PC-3 (cell line): ENCODE results near the gene ZNF678. TPM values are rescaled to one million over a fixed set of nuclear protein-coding genes. Genes with fewer than 3 reads are reported as not detected.

Source experiments
- ATAC-seq: fragments of 200-7000 bp; cut with Tn5 transposase; 2 replicates; pipeline ENCODE4 v1.9.1; 2020; ENCODE audit warnings: mild to moderate bottlenecking, moderate library complexity
- BruUV-seq: library from RNA; stranded (reverse); fragments of 400-500 nt; replicated peaks from 2 replicates; lab custom pipeline; 2021; lab: Mats Ljungman, UMichigan
- CTCF ChIA-PET: fragments of 300-600 bp; sonication (Branson Sonifier 250); formaldehyde crosslinking; loops from one replicate; lab custom pipeline; 2022; ENCODE audit warnings: antibody characterized with exemption; lab: Charles Lee
- POLR2A ChIA-PET: fragments of 300-600 bp; sonication (Branson Sonifier 250); formaldehyde crosslinking; loops from one replicate; lab custom pipeline; 2022; ENCODE audit warnings: antibody characterized with exemption; ENCODE audit not compliant: unreplicated experiment; lab: Charles Lee
- DNase-seq: peaks from one replicate; pipeline ENCODE4 v3.0.0-alpha.2; 2015
- H2AFZ ChIP-seq: fragments of 300-600 bp; sonication (generic); 2 replicates; pipeline ENCODE4 v1.6.0; 2016; ENCODE audit warnings: antibody characterized with exemption, low read length
- H3F3A ChIP-seq: fragments of 300-600 bp; sonication (generic); one replicate; pipeline ENCODE4 v1.6.0; 2017; ENCODE audit warnings: antibody characterized with exemption, low read length, control low read depth, mild to moderate bottlenecking; ENCODE audit not compliant: unreplicated experiment
- H3K27ac ChIP-seq: fragments of 300-600 bp; sonication (generic); 2 replicates; pipeline ENCODE4 v1.5.1; 2016; ENCODE audit warnings: mild to moderate bottlenecking, low read length
- H3K27me3 ChIP-seq: fragments of 300-600 bp; sonication (generic); 2 replicates; pipeline ENCODE4 v1.6.1; 2016; ENCODE audit warnings: low read length, mixed read lengths
- H3K36me3 ChIP-seq: fragments of 300-600 bp; sonication (generic); 2 replicates; pipeline ENCODE4 v1.6.1; 2016; ENCODE audit warnings: low read depth, mixed run types, low read length, mixed read lengths
- H3K4me1 ChIP-seq: fragments of 300-600 bp; sonication (generic); 2 replicates; pipeline ENCODE4 v1.5.1; 2016; ENCODE audit warnings: low read length; ENCODE audit not compliant: insufficient read depth
- H3K4me2 ChIP-seq: fragments of 300-600 bp; sonication (generic); 2 replicates; pipeline ENCODE4 v1.6.0; 2016; ENCODE audit warnings: low read length
- H3K4me3 ChIP-seq: fragments of 300-600 bp; sonication (generic); 2 replicates; pipeline ENCODE4 v1.5.1; 2016; ENCODE audit warnings: mild to moderate bottlenecking, low read length, mixed read lengths
- H3K79me2 ChIP-seq: fragments of 300-600 bp; sonication (generic); 2 replicates; pipeline ENCODE4 v1.6.1; 2017; ENCODE audit warnings: low read length, mixed read lengths
- H3K9ac ChIP-seq: fragments of 300-600 bp; sonication (generic); 2 replicates; pipeline ENCODE4 v1.6.0; 2016; ENCODE audit warnings: mild to moderate bottlenecking, low read length
- H3K9me2 ChIP-seq: fragments of 300-600 bp; sonication (generic); replicated peaks from 2 replicates; pipeline ENCODE4 v1.6.1; 2016; ENCODE audit warnings: mixed run types, low read length, mixed read lengths
- H3K9me3 ChIP-seq: fragments of 300-600 bp; sonication (generic); 2 replicates; pipeline ENCODE4 v1.6.1; 2016; ENCODE audit warnings: low read length, mixed read lengths
- H4K20me1 ChIP-seq: fragments of 300-600 bp; sonication (generic); 2 replicates; pipeline ENCODE4 v1.6.1; 2016; ENCODE audit warnings: low read length, mixed read lengths
- CTCF ChIP-seq: fragments of 300-600 bp; sonication (generic); conservative IDR thresholded peaks from 2 replicates; pipeline ENCODE4 v1.5.1; 2017; ENCODE audit warnings: antibody characterized with exemption, low read depth, mild to moderate bottlenecking, low read length
- EZH2 ChIP-seq: fragments of 300-600 bp; sonication (generic); IDR thresholded peaks from one replicate; pipeline ENCODE4 v1.6.1; 2017; ENCODE audit warnings: antibody characterized with exemption, mild to moderate bottlenecking, low read length; ENCODE audit not compliant: unreplicated experiment
- EZH2phosphoT487 ChIP-seq: fragments of 300-600 bp; sonication (generic); IDR thresholded peaks from 2 replicates; pipeline ENCODE4 v1.6.1; 2018; ENCODE audit warnings: mild to moderate bottlenecking, antibody characterized with exemption, low read length, borderline replicate concordance
- intact Hi-C: fragments of 100-400 bp; cut with micrococcal nuclease; formaldehyde crosslinking; loops from 2 replicates; pipeline ENCODE4 v1.9.0; 2023
- total RNA-seq: library from RNA; depleted of rRNA; stranded (reverse); fragments of >200 nt; gene quantifications from 2 replicates; pipeline ENCODE4 v1.2.3, GENCODE V29; 2014

Gene ZNF678
- total RNA-seq, 1 experiment from 2014 or later = 22.6 TPM

GRCh38 chr1:227572752-227573151 lies 9.4 kb downstream of the ZNF678 start:
- Histone ChIP-seq H3K36me3 (peaks cover 79% of the 10 kb centered on the region), H3K4me2 (no peak overlapping the region), H3K79me2 (peaks cover 97% of the 10 kb centered on the region), H3F3A (no peaks in the 10 kb centered on the region), H3K27ac (no peak overlapping the region), H3K9me2 (no peaks in the 10 kb centered on the region), H3K4me3 (no peak overlapping the region), H2AFZ (no peak overlapping the region), H3K4me1 (no peaks in the 10 kb centered on the region), H4K20me1 (no peaks in the 10 kb centered on the region), H3K9me3 (peaks cover 71% of the 10 kb centered on the region), H3K9ac (no peak overlapping the region), H3K27me3 (no peaks in the 10 kb centered on the region)
- ChIA-PET POLR2A (no interaction called here), CTCF (no interaction called here)
- intact Hi-C loops = no loop called here
- no peak for DNase-seq
- no peak for ATAC-seq
- no TSS peak for BruUV-seq
- TF ChIP-seq EZH2phosphoT487 (no peak), EZH2 (no peak), CTCF (no peak)

GRCh38 chr1:227574926-227575325 lies 11.6 kb downstream of the ZNF678 start:
- no peak for ATAC-seq

More at GRCh38 chr1:227574926-227575325, 11.6 kb downstream of the ZNF678 start:
- H4K20me1 ChIP-seq = no peaks in the 10 kb centered on the region
- TF ChIP-seq EZH2 (no peak), EZH2phosphoT487 (no peak), CTCF (no peak)
- H3F3A ChIP-seq = no peaks in the 10 kb centered on the region
- DNase-seq = no peak
- CTCF ChIA-PET = no interaction called here
- peaks cover 69% of the 10 kb centered on the region for H3K9me3 ChIP-seq
- H3K9ac ChIP-seq = no peak overlapping the region
- H3K9me2 ChIP-seq = no peaks in the 10 kb centered on the region
- POLR2A ChIA-PET = no interaction called here
- intact Hi-C loops = no loop called here
- H3K79me2 ChIP-seq = peaks cover 97% of the 10 kb centered on the region
- H3K4me1 ChIP-seq = no peaks in the 10 kb centered on the region
- no peak overlapping the region for H3K4me2 ChIP-seq
- no peaks in the 10 kb centered on the region for H3K27me3 ChIP-seq
- no peak overlapping the region for H3K27ac ChIP-seq
- H3K36me3 ChIP-seq = peaks cover 84% of the 10 kb centered on the region
- no TSS peak for BruUV-seq
- H2AFZ ChIP-seq = no peak overlapping the region
- H3K4me3 ChIP-seq = no peak overlapping the region; the same call in 1 of the 2 replicates
